ENCODE results near the gene GFM1.

GRCh38 chr3:158713094-158713499 lies 68.8 kb downstream of the GFM1 start:
- TF ChIP-seq, protein P1, sequence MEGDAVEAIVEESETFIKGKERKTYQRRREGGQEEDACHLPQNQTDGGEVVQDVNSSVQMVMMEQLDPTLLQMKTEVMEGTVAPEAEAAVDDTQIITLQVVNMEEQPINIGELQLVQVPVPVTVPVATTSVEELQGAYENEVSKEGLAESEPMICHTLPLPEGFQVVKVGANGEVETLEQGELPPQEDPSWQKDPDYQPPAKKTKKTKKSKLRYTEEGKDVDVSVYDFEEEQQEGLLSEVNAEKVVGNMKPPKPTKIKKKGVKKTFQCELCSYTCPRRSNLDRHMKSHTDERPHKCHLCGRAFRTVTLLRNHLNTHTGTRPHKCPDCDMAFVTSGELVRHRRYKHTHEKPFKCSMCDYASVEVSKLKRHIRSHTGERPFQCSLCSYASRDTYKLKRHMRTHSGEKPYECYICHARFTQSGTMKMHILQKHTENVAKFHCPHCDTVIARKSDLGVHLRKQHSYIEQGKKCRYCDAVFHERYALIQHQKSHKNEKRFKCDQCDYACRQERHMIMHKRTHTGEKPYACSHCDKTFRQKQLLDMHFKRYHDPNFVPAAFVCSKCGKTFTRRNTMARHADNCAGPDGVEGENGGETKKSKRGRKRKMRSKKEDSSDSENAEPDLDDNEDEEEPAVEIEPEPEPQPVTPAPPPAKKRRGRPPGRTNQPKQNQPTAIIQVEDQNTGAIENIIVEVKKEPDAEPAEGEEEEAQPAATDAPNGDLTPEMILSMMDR (IDR thresholded peaks at IDR 0.05) = no peak
- no peak for TF ChIP-seq POLR2A (IDR thresholded peaks at IDR 0.05)

Data from ovary (tissue), 3 donors.